ENCODE data around the gene CASKIN2.
"Not testable (repeated sequence)": the region's sequence is repeated elsewhere in the genome, so short reads cannot be mapped to it uniquely, and the experiment has no call there.

Gene CASKIN2

GRCh38 chr17:75459246-75459589 lies 56.1 kb downstream of the CASKIN2 start:
- no peak for TF ChIP-seq CTCF (IDR thresholded peaks at IDR 0.05; ENCODE audit: insufficient read depth, low read length, missing control alignments)
- CTCF ChIA-PET = interaction anchor here (0.9 to 1.5 kb wide), 2 partner anchors 9 to 34 kb away, joined by 3 read pairs; no protein-coding TSS in a partner anchor
- POLR2A ChIA-PET = no interaction called here
- no peak for DNase-seq (ENCODE audit: low read depth, low spot score)
- H3K4me3 ChIP-seq (ENCODE audit: low read depth, low read length) = no peak overlapping the region

- DNase-seq (ENCODE audit: low read depth, low spot score) = no peak
- ChIA-PET POLR2A (interaction anchor here (0.6 to 2.2 kb wide), 4 partner anchors 11 to 60 kb away, joined by 3 to 9 read pairs (median 4); partner anchors contain the start of gene TSEN54), CTCF (interaction anchor here (0.9 to 2.4 kb wide), 8 partner anchors 9 to 186 kb away, joined by 3 to 7 read pairs (median 3); partner anchors contain the start of genes MIF4GD and TSEN54)
- peak overlapping the region; percentile 87 for H3K4me3 ChIP-seq (ENCODE audit: low read depth, low read length)
- TF ChIP-seq CTCF (IDR thresholded peaks at IDR 0.05; ENCODE audit: insufficient read depth, low read length, missing control alignments) = no peak
Observed at GRCh38 chr17:75457047-75457654, 58.2 kb downstream of the CASKIN2 start.

GRCh38 chr17:75456417-75457046 lies 58.8 kb downstream of the CASKIN2 start, which contains the start of gene TMEM94:
TSS of gene TMEM94 (plus strand) at chr17:75456635. CDS start at chr17:75471906, 15,271 bp downstream.
- CTCF ChIA-PET = interaction anchor here (0.7 to 2.6 kb wide), 12 partner anchors 9 to 351 kb away, joined by 3 to 7 read pairs (median 4); partner anchors contain the start of genes MIF4GD, SMIM5 and TSEN54
- POLR2A ChIA-PET = interaction anchor here (0.7 to 2.2 kb wide), 7 partner anchors 12 to 168 kb away, joined by 3 to 9 read pairs (median 3); partner anchors contain the start of genes GRB2, SLC25A19 and TSEN54
- peak; percentile 85 for DNase-seq (ENCODE audit: low read depth, low spot score)
- no peak for TF ChIP-seq CTCF (IDR thresholded peaks at IDR 0.05; ENCODE audit: insufficient read depth, low read length, missing control alignments)
- peak within 1 kb of the TSS; percentile 87 for H3K4me3 ChIP-seq (ENCODE audit: low read depth, low read length)

- no peak for DNase-seq (ENCODE audit: low read depth, low spot score)
- ChIA-PET CTCF (interaction anchor here (0.7 to 2.6 kb wide), 11 partner anchors 8 to 350 kb away, joined by 3 to 7 read pairs (median 4); partner anchors contain the start of genes MIF4GD, SMIM5 and TSEN54), POLR2A (interaction anchor here (0.6 to 2.2 kb wide), 6 partner anchors 25 to 167 kb away, joined by 3 to 9 read pairs (median 3); partner anchors contain the start of genes GRB2, SLC25A19 and TSEN54)
- no peak for TF ChIP-seq CTCF (IDR thresholded peaks at IDR 0.05; ENCODE audit: insufficient read depth, low read length, missing control alignments)
- H3K4me3 ChIP-seq (ENCODE audit: low read depth, low read length) = peak overlapping the region; percentile 48
Observed at GRCh38 chr17:75456039-75456416, 59.3 kb downstream of the CASKIN2 start.

- DNase-seq (ENCODE audit: low read depth, low spot score); H3K4me3 ChIP-seq (ENCODE audit: low read depth, low read length); POLR2A ChIA-PET: not testable (repeated sequence)
- CTCF ChIA-PET = interaction anchor here (1.6 to 2.6 kb wide), 4 partner anchors 11 to 178 kb away, joined by 4 to 7 read pairs (median 6); partner anchors contain the start of genes SMIM5 and TSEN54
Observed at GRCh38 chr17:75454672-75455071, 60.7 kb downstream of the CASKIN2 start.

GRCh38 chr17:75454193-75454592 lies 61.1 kb downstream of the CASKIN2 start:
- no peak for DNase-seq (ENCODE audit: low read depth, low spot score)
- POLR2A ChIA-PET = no interaction called here
- CTCF ChIA-PET = interaction anchor here (0.7 to 2.6 kb wide), 3 partner anchors 10 to 179 kb away, joined by 3 to 7 read pairs (median 6); partner anchors contain the start of gene SMIM5
- TF ChIP-seq CTCF (IDR thresholded peaks at IDR 0.05; ENCODE audit: insufficient read depth, low read length, missing control alignments) = no peak
- no peak overlapping the region for H3K4me3 ChIP-seq (ENCODE audit: low read depth, low read length)
